GM23248 (cell line): Measurements from ENCODE around the gene LAMA2.

Source experiments
- EZH2 ChIP-seq: fragments of 200-600 bp; sonication (generic); IDR thresholded peaks from 2 replicates; pipeline ENCODE4 v1.6.1; 2018; ENCODE audit warnings: antibody characterized with exemption, mild to moderate bottlenecking; ENCODE audit not compliant: insufficient read depth, poor library complexity, severe bottlenecking
- EZH2phosphoT487 ChIP-seq: fragments of 200-600 bp; sonication (generic); IDR thresholded peaks from 2 replicates; pipeline ENCODE4 v1.6.1; 2018; ENCODE audit warnings: antibody characterized with exemption, moderate library complexity, mild to moderate bottlenecking, low read depth; ENCODE audit not compliant: insufficient read depth

DNA sequence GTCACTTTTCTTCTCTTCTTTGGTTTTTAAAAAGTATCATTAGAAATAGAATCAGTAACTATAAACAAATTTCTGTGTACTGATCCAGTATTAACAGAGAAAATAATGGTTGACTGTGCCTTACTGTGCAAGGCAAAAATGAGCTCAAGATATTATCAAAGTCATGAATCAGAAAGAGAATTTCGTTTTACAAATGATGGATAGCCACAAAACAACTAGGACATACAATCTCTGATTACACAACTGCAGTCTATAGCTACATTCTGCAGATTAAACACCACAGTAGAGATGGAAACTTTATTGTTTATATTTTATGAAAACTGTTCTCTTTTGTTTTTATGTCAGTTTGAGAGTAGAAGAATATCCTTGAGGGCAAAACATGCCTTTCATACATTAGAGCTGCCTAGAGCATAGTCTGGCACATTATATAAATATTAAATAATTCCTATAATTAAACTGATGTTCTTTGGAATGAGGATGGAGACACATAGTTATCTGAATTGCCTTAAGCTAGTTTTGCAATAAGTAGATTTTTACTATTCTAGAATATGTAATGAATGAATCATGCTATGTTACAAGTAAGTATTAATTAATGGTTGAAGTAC is 333.1 kb downstream of the LAMA2 start:
- TF ChIP-seq EZH2 = no peak
- no peak for TF ChIP-seq EZH2phosphoT487
